Measurements from ENCODE around the gene LMBR1.
"Not testable (repeated sequence)": the region's sequence is repeated elsewhere in the genome, so short reads cannot be mapped to it uniquely, and the experiment has no call there.

The LMBR1 gene

DNA sequence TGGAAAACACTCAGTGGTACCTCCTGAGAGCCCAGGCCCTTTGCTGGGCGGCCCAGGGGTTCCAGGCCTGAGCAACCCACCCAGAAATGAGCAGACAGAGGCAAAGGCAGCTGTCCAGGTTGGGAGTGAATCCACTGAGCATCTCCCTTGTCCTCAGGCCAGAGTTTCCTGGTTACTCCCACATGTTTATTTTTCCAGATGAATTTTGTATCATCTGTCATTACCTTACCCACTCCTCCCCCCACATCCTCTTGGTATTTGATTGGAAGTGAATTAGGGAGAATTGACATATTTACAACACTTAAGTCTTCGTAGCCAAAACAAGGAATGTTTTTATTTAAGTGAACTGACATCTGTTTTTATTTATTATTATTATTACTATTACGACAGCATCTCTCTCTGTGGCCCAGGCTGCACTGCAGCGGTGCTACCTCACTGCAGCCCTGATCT is 13.2 kb upstream of the LMBR1 start:
- no peak for DNase-seq (ENCODE audit: low read depth in 1 of 2, low spot score in 1 of 2)

DNA sequence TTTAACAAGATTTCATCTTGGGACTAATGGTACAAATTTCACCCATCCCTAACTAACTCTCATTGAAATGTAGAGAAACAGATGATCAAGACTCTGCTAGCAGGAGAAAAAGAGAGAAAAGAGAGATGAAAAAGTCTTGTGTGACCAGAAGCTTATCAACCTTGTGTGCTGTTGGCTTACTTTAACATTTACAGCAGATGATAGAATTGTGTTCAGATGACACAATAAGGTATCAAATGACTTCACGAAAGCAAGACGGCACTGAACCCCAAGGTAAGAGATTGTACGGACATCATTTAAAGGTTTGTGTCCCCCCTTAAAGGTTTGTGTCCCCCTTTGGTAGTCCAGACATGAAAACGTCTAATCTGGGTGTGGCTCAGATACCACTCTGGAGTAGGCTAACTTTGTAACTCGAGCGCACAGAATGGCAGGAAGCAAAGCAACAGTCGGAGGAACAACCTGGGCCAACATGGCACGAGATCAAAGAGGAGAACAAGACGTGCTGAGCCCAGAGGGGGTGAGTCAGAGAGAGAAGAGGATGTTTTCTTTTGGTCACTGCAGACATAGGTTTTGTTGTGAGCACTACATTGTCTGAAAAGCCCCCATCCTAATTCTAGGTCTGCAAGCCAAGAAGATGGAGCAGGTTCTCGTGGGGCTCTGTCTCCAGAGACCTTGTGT is 10.4 kb upstream of the LMBR1 start:
- no peak for DNase-seq (ENCODE audit: low read depth in 1 of 2, low spot score in 1 of 2)

DNA sequence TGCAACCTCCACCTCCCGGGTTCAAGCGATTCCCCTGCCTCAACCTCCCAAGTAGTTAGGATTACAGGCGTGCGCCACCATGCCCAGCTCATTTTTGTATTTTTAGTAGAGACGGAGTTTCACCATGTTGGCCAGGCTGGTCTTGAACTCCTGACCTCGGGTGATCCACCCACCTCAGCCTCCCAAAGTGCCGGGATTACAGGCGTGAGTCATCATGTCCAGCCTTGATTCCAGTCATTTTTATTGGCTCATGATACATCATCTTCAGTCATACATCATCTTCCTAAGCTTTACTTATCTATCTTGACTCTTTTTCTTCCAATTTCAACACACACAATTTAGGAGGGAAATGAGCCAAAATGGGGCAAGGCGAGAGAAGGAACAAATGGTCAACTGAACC is 7.1 kb upstream of the LMBR1 start:
- DNase-seq (ENCODE audit: low read depth in 1 of 2, low spot score in 1 of 2), result not testable (repeated sequence)

DNA sequence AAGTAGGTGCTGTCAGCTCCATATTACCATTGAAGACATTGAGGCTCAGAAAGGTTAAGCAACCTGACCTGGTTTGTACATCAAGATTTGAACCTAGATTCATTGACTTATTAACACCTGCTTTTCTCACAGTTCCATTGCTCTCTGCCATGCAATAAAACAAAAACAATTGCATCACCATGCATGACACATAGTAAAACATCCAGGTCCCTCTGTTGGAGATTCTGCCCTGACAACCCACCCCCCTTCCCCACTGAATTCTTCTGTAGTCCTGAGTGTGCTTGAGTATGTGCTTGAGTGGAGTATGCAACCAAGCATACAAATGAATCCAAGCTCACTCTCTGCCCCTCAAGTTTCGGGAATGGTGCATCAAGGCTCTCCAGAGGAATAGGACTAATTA is 6.0 kb upstream of the LMBR1 start:
- DNase-seq (ENCODE audit: low read depth in 1 of 2, low spot score in 1 of 2), result no peak

DNA sequence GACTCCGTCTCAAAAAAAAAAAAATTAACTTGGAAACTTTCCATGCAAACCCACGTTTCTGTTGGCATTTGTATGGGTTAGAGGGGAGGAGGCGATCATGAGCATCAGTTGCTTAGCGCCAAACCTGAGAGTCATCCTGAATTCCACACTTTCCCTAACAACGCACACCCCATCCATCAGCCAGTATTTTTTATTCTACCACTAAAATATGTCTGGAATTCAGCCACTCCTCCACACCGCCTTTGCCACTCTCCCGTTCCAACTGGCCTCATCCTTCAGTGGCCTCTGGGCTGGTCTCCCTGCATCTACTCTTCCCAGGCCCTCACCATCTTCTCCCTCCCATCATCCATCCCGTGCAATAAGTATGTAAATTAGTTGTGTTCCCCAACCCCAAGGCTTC is 4.7 kb upstream of the LMBR1 start:
- no peak for DNase-seq (ENCODE audit: low read depth in 1 of 2, low spot score in 1 of 2)

DNA sequence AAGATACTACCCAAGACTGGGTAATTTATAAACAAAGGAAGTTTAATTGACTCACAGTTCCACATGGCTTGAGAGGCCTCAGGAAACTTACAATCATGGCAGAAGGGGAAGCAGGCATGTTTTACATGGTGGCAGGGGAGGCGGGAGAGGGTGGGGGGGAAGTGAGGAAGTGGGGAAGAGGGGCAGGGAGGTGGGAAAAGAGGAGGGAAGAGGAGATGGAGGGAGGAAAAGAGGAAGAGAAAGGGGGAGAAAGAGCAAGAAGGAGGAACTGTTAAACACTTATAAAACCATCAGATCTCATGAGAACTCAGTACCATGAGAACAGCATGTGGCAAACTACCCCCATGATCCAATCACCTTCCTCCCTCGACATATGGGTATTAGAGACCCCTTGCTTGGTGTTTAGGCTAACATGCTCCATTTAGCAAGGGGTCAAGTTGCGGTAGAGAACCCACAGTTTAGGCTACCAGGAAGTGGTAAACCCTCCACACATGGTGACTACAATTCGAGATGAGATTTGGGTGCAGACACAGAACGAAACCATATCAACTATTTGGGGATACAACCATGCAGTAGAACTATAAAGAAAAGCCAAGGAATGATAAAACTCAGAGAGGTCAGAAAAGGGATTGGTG is 3.5 kb upstream of the LMBR1 start:
- DNase-seq (ENCODE audit: low read depth in 1 of 2, low spot score in 1 of 2), result no peak

DNA sequence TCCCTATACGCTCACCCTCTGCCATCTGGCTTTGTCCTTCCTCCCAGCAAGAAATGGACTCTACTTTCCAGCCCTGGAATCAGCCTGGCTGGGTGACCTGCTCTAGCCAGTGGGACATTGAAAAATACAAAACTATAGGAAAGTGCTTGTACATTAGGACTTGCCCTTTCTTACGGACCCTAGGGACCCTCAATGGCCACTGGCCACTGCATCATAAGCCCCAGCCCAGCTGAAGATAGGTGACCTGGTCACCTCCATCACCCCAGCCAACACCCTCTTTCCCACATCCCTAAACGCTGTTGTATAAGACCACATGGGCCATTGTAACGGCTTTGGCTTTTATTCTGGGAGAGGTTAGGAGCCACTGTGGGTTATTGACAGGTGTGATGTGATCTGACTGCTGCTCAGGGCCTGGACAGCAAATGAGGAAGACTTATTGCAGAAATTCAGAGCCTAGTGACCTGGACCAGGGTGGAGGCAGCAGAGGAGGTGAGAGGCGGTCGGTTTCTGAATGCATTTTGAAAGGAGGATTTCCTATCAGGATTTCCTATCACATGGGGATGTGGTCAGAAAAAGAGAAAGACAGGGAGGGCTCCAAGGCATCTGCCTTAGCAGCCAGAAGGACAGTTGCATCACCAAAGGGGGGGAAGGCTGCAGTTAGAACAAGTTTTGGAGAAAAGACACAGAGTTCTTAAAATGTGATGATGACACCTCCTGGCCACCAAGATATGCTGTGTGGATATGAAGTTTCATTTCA is 2.2 kb upstream of the LMBR1 start:
- DNase-seq (ENCODE audit: low read depth in 1 of 2, low spot score in 1 of 2), result no peak

DNA sequence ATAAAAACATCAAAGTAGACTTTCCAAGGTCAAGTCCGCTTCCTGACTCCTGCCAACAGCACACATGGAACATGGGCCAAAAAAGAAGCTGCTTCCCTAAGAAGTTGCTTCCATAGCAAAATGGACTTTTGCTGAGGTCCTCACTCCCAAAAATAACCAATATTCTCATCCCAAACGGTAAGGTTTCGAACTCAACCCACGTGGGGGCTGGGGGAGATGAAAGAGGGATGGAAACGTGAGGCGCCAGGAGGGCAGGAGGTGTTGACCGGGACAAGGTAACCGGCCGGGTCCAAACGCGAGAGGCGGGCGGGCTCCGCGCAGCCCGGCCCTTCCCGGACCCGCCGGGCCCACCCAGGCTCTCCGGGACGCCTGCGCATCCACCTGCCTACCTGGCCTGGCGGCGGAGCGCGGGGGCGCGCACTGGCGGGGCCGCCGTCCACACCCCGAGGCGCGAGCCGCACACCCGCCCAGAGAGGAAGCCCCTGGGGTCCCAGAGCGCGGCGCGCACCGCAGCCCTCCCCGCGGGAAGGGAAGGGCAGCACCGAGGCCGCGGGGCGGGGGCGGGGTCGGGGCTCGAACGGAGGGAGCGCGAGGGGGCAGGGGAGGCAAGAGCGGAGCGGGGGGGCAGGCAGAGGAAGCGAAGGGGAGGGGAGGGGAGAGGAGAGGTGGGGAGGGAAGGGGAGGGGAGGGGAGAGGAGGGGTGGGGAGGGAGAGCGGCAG is 742 bp downstream of the LMBR1 start:
- peak; percentile 28 to 45 for DNase-seq (ENCODE audit: low read depth in 1 of 2, low spot score in 1 of 2)

DNA sequence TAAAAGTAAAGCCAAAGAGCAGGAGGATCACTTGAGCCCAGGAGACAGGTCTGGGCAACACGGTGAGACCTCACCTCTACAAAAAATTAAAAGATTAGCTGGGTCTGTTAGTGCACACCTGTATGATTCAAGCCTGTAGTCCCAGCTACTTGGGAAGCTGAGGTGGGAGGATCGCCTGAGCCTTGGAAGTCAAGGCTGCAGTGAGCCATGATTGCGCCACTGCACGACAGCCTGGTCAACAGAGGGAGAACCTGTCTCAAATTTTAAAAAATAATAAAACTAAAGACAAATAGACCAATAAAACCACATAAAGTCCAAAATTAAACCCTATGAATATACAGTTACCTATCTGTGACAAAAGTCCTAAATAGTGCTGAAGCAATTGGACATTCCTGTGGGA is 3.2 kb downstream of the LMBR1 start:
- DNase-seq (ENCODE audit: low read depth in 1 of 2, low spot score in 1 of 2), result no peak

DNA sequence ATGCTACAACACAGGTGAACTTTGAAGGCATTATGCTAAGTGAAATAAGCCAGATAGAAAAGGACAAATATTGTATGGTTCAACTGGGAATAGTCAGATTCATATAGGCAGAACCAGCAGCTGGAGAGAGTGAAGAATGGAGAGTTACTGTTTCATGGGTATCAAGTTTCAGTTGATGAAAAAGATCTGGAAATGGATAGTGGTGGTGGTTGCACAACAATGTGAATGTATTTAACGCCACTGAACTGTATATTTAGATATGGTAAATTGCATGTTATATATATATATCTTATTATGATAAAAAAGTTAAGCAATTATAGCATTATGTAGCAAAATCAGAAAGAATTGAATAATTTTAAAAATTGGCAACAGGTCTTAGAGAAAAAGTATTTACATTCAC is 3.9 kb downstream of the LMBR1 start:
- no peak for DNase-seq (ENCODE audit: low read depth in 1 of 2, low spot score in 1 of 2)

DNA sequence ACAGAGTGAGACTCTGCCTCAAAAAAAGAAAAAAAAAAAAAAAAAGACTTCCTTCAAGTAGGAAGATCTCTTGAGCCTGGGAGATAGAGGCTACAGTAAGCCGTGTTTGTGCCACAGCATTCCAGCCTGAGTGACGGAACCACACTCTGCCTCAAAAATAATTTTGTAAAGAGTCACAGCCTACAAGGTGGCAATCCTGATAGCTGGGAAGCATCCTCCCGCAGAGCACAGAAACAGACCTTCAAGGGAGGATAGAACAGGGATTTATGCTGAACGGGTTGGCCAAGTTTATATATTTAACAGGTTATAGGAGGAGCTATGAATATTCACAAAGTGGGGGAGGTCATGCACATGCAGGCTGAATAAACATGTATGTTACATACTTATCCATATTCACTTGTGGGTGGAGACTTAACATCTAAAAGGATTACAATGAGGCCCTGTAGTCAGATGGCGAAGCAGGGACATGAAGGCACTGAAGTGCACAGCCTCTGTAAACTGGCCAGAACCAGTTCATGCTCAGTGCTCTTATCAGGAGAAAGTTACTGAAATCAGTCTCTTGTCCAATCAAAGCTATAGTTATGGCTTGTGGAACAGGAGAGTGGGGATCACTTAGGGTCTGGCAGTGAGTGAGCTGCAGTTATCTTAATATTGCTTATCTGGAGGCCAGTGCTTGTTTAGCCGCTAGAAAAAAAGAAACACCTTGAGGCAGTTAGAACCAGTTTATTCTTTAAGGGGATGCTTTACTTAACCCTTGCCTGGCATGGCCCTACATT is 6.8 kb downstream of the LMBR1 start:
- DNase-seq (ENCODE audit: low read depth in 1 of 2, low spot score in 1 of 2), result no peak

DNA sequence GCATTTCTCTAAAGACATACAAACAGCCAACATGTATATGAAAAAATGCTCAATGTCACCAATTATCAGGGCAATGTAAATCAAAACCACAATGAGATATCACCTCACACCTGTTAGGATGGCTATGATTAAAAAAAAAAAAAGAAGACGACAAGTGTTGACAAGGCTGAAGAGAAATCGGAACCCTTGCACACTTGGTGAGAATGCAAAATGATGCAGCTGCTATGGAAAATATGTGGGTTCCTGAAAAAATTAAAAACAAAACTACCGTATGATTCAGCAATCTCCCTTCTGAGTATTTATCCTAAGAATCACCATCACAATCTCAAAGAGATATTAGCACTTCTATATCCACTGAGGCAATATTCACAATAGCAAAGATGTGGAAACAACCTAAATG is 11.3 kb downstream of the LMBR1 start:
- DNase-seq (ENCODE audit: low read depth in 1 of 2, low spot score in 1 of 2), result no peak

DNA sequence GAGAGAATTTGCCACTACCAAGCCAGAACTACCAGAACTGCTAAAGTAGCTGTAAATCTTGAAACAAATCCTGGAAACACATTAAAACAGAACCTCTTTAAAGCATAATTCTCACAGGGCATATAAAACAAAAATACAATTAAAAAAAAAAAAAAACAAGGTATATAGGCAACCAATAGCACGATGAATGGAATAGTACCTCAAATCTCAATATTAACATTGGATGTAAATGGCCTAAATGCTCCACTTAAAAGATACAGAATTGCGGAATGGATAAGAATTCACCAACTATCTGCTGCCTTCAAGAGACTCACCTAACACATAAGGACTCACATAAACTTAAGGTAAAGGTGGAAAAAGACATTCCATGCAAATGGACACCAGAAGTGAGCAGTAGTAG is 17.2 kb downstream of the LMBR1 start:
- no peak for DNase-seq (ENCODE audit: low read depth in 1 of 2, low spot score in 1 of 2)

DNA sequence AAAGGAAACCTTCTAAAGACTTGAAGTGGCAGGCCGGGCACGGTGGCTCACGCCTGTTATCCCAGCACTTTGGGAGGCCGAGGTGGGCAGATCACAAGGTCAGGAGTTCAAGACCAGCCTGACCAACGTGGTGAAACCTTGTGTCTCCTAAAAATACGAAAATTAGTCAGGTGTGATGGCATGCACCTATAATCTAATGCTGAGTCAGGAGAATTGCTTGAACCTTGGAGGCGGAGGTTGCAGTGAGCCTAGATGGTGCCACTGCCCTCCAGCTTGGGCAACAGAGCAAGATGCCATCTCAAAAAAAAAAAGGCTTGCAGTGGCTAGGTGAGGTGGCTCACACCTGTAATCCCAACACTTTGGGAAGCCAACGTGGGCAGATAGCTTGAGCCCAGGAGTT is 24.6 kb downstream of the LMBR1 start:
- not testable (repeated sequence) for DNase-seq (ENCODE audit: low read depth in 1 of 2, low spot score in 1 of 2)

DNA sequence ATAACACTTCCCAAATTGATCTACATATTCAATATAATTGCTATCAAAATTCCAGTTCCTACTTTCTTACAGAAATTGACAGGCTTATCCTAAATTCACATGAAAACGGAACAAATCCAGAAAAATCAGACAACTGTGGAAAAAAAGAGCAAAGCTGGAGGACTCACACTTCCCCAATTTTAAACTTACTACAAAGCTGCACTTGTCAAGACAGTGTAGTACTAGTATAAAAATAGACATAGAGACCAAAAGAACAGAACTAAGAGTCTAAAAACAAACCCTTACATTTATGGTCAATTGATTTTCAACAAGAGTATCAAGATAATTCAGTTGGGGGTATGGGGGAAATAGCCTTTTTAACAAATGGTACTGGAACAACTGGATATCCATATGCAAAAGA is 27.5 kb downstream of the LMBR1 start:
- DNase-seq (ENCODE audit: low read depth in 1 of 2, low spot score in 1 of 2), result no peak

DNA sequence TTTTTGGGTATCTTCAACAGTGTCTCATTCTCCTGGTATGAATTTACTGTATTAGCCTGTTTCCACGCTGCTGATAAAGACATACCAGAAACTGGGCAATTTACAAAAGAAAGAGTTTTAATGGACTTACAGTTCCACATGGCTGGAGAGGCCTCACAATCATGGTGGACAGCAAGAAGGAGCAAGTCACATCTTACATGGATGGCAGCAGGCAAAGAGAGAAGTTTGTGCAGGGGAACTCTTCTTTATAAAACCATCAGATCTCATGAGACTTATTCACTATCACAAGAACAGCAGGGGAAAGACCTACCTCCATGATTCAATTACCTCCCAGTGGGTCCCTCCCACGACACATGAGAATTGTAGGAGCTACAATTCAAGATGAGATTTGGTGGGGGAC is 31.0 kb downstream of the LMBR1 start:
- DNase-seq (ENCODE audit: low read depth in 1 of 2, low spot score in 1 of 2), result not testable (repeated sequence)

DNA sequence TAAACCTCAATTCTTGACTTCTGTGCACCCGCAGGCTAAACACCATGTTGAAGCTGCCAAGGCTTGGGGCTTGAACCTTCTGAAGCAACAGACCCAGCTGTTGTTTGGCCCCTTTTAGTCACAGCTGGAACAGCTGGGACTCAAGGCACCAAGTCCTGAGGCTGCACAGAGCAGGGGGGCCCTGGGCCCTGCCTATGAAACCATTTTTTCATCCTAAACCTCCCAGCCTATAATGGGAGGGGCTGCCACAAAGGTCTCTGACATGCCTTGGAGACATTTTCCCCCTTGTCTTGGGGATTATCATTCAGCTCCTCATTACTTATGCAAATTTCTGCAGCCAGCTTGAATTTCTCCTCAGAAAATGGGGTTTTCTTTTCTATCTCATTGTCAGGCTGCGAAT is 31.8 kb downstream of the LMBR1 start:
- DNase-seq (ENCODE audit: low read depth in 1 of 2, low spot score in 1 of 2), result no peak

DNA sequence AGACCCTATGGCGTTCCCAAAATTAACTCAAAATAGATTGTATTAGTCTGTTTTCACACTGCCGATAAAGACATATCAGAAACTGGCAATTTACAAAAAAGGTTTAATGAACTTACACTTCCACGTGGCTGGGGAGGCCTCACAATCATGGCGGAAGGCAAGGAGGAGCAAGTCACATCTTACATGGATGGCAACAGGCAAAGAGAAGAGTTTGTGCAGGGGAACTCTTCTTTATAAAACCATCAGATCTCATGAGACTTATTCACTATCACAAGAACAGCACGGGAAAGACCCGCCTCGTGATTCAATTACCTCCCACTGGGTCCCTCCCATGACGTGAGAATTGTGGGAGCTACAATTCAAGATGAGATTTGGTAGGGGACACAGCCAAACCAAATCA is 32.9 kb downstream of the LMBR1 start:
- DNase-seq (ENCODE audit: low read depth in 1 of 2, low spot score in 1 of 2), result not testable (repeated sequence)

DNA sequence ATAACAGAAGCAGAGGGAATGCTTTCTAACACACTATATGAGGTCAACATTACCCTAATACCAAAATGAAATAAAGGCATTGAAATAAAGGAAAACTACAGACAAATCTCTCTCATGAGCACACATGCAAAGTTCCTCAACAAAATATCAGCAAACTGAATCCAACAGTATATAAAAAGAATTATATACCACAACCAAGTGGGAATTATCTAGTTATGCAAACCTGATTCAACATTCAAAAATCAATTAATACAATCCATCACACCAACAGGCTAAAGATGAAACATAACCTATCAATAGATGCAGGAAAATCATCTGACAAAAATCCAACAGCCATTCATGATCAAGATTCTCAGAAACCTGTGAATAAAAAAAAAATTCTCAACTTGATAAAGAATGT is 34.5 kb downstream of the LMBR1 start:
- no peak for DNase-seq (ENCODE audit: low read depth in 1 of 2, low spot score in 1 of 2)

DNA sequence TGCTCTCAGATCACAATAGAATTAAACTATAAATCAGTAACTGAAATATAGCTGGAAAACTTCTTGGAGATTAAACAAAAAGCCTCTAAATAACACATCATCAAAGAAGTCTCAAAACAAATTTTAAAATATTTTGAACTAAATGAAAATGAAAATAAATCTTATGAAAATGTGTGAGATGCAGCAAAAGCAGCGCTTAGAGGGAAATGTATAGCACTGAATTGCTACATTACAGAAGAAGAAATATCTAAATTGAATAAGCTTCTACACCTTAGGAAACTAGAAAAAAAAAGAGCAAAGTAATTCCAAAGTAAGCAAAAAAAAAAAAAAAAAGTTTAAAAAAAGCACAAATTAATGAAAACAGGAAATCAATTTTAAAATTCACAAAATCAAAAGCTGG is 35.2 kb downstream of the LMBR1 start:
- no peak for DNase-seq (ENCODE audit: low read depth in 1 of 2, low spot score in 1 of 2)

DNA sequence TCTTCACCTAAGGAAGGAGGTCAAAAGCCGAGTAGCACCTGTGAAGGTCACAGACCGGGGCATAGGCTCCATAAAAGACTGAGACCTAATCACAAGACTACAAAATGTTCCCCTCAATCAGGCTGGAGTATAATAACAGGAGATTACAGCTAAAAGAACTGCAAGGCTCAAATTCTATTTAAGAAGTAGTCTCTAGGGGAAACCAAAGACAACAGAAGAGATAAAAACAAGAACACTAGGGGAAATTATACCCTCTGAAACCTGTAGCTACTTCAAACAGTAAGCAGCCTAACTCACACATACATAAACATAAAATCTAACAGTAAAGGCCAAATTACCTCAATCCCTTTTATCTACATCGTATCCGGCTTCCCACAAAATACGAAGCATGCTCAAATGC is 38.3 kb downstream of the LMBR1 start:
- no peak for DNase-seq (ENCODE audit: low read depth in 1 of 2, low spot score in 1 of 2)
